SHP77 (cell line): ENCODE data around the gene LITAF.

Experiments
- DNase-seq, 2 experiments: peaks; one replicate each; lab custom pipeline; 2025; lab: John Stamatoyannopoulos, UW

The LITAF gene

GRCh38 chr16:11550791-11551498 is 35.8 kb downstream of the LITAF start:
- DNase-seq: no peak

GRCh38 chr16:11547118-11547916 is 39.4 kb downstream of the LITAF start:
- DNase-seq: no peak

- no peak for DNase-seq
These were observed 40.1 kb downstream of the LITAF start for GRCh38 chr16:11546608-11547061.

GRCh38 chr16:11543661-11544393 is 42.9 kb downstream of the LITAF start:
- DNase-seq: no peak

GRCh38 chr16:11542069-11542744 is 44.5 kb downstream of the LITAF start:
- no peak for DNase-seq

GRCh38 chr16:11539641-11540050 is 47.1 kb downstream of the LITAF start:
- DNase-seq: no peak

- DNase-seq: no peak
These were observed 47.8 kb downstream of the LITAF start for GRCh38 chr16:11538880-11539279.

- no peak for DNase-seq
These were observed 50.4 kb downstream of the LITAF start for GRCh38 chr16:11536104-11536866.

- no peak for DNase-seq
These were observed 51.2 kb downstream of the LITAF start for GRCh38 chr16:11535494-11535893.

- DNase-seq: no peak
These were observed 52.5 kb downstream of the LITAF start for GRCh38 chr16:11534262-11534661.

- no peak for DNase-seq
These were observed 53.1 kb downstream of the LITAF start for GRCh38 chr16:11533588-11533987.

GRCh38 chr16:11530171-11530940 is 56.4 kb downstream of the LITAF start:
- DNase-seq: no peak

GRCh38 chr16:11529285-11529684 is 57.4 kb downstream of the LITAF start:
- no peak for DNase-seq

- DNase-seq: no peak
These were observed 58.7 kb downstream of the LITAF start for GRCh38 chr16:11528053-11528452.

- no peak for DNase-seq
These were observed 59.9 kb downstream of the LITAF start for GRCh38 chr16:11526655-11527350.

- DNase-seq: no peak
These were observed 62.5 kb downstream of the LITAF start for GRCh38 chr16:11524098-11524760.

- DNase-seq: no peak
These were observed 65.7 kb downstream of the LITAF start for GRCh38 chr16:11521055-11521454.

- no peak for DNase-seq
These were observed 66.3 kb downstream of the LITAF start for GRCh38 chr16:11520442-11520841.

- DNase-seq: no peak
These were observed 68.8 kb downstream of the LITAF start for GRCh38 chr16:11517961-11518360.
